Spleen (tissue), 11 donors: Measurements from ENCODE around the gene TNFSF8. TPM values are rescaled to one million over a fixed set of nuclear protein-coding genes. Genes with fewer than 3 reads are reported as not detected.

Experiments used
- DNase-seq: peaks from one replicate; pipeline ENCODE4 v3.0.0-alpha.2; 2020
- H3K27ac ChIP-seq, 8 donors: fragments of 200-600 bp; sonication (generic) in 7 of 8; 1 replicate in 4 of 8; 2 replicates in 4 of 8; pipeline versions ENCODE4 v1.5.0 to v1.8.0; 2016 to 2021; ENCODE audit warnings: inconsistent platforms in 4 of 8, mild to moderate bottlenecking in 4 of 8, moderate library complexity in 1 of 8
- H3K27me3 ChIP-seq, 7 donors: fragments of 200-600 bp; sonication (generic) in 6 of 7; replicated peaks in 1 of 7; 1 replicate in 4 of 7; 2 replicates in 3 of 7; pipeline versions ENCODE4 v1.5.0 to v1.8.0; 2016 to 2021; ENCODE audit warnings: inconsistent platforms in 3 of 7, mild to moderate bottlenecking in 1 of 7
- H3K36me3 ChIP-seq, 6 donors: fragments of 200-600 bp; sonication (generic) in 5 of 6; 1 replicate in 4 of 6; 2 replicates in 2 of 6; pipeline versions ENCODE4 v1.5.0 to v1.8.0; 2016 to 2021; ENCODE audit warnings: inconsistent platforms in 2 of 6
- H3K4me1 ChIP-seq, 6 donors: fragments of 200-600 bp; sonication (generic) in 5 of 6; 1 replicate in 3 of 6; 2 replicates in 3 of 6; pipeline versions ENCODE4 v1.5.0 to v1.8.0; 2016 to 2021; ENCODE audit warnings: inconsistent platforms in 3 of 6
- H3K4me3 ChIP-seq, 8 donors: fragments of 200-600 bp; sonication (generic) in 7 of 8; 1 replicate in 4 of 8; 2 replicates in 4 of 8; pipeline versions ENCODE4 v1.5.0 to v1.8.0; 2016 to 2021; ENCODE audit warnings: inconsistent platforms in 4 of 8, mild to moderate bottlenecking in 4 of 8, moderate library complexity in 2 of 8
- H3K9me3 ChIP-seq, 8 donors: fragments of 200-600 bp; sonication (generic) in 7 of 8; 1 replicate in 4 of 8; 2 replicates in 4 of 8; pipeline versions ENCODE4 v1.5.0 to v1.8.0; 2016 to 2021; ENCODE audit warnings: inconsistent platforms in 4 of 8
- CTCF ChIP-seq, 11 experiments: fragments of 200-600 bp in 7 of 11; fragments of 450-650 bp in 4 of 11; sonication (generic) in 4 of 11; IDR thresholded peaks in 8 of 11; conservative IDR thresholded peaks in 3 of 11; 1 replicate in 7 of 11; 2 replicates in 4 of 11; pipeline versions ENCODE4 v1.4.0 to v1.8.0; 2016 to 2021; ENCODE audit warnings: antibody characterized with exemption in 11 of 11, inconsistent platforms in 4 of 11, mild to moderate bottlenecking in 1 of 11
- POLR2A ChIP-seq, 3 donors: fragments of 450-650 bp; IDR thresholded peaks; one replicate each; pipeline ENCODE4 v1.5.1; 2017; ENCODE audit warnings: antibody characterized with exemption in 3 of 3, mild to moderate bottlenecking in 1 of 3
- POLR2AphosphoS5 ChIP-seq, 3 donors: sonication (generic); formaldehyde crosslinking; IDR thresholded peaks; one replicate each; pipeline ENCODE4 v1.5.1; 2017; ENCODE audit warnings: antibody characterized with exemption in 3 of 3
- WGBS, 5 donors: extraction: QIAGEN DNeasy Blood & Tissue Kit in 3 of 5; methylation state at CpG; one replicate each; pipeline versions ENCODE4 v1.1.5 to v1.1.7; 2013 to 2018; 5-methylcytosine and 5-hydroxymethylcytosine counted together
- intact Hi-C: fragments of 100-400 bp; cut with DNase I; formaldehyde crosslinking; loops from one replicate; pipeline ENCODE4 v1.15.0; 2023; ENCODE audit warnings: low total_unique reads
- polyA plus RNA-seq, 3 donors: library from polyadenylated mRNA; stranded (reverse); fragments of 200-250 nt; gene quantifications; one replicate each; pipeline ENCODE4 v1.2.1, GENCODE V29; 2013
- total RNA-seq, 7 donors: library from RNA; depleted of rRNA in 3 of 7; stranded (reverse); fragments of >200 nt in 3 of 7; fragmentation: NEBNext Ultra II Directional in 4 of 7; extraction: Animal tissue kit (Norgen Biotek cat#: 25700) in 4 of 7; gene quantifications; one replicate each; pipeline versions ENCODE4 v1.1.0 to v1.2.1, GENCODE V29; 2016 to 2021
- donor health status: healthy with polysubstance abuse.
- donor health status: DM: no; HTN: no; CAD: no; lungs with moderate emphysema.
- donor health status: DM: no; HTN: no; CAD: no.
- donor health status: Bipolar disorder and iron deficiency.
- donor health status: healthy.
- donor health status: DM: no; HTN: no; CAD: no.
- donor health status: DM: yes; HTN: yes; CAD: no.

Gene TNFSF8
- total and polyA plus RNA-seq, 10 donors = 4.8 to 42.7 (median 15.9) TPM

GRCh38 chr9:114856942-114857315 is 73.5 kb downstream of the TNFSF8 start:
- intact Hi-C loops = no loop called here
- H3K4me1 ChIP-seq = peaks cover 0 to 13% (median 1%) of the 10 kb centered on the region in 6 donors
- DNase-seq = no peak
- no peak overlapping the region for H3K4me3 ChIP-seq
- TF ChIP-seq POLR2AphosphoS5 (IDR thresholded peaks at IDR 0.05) (no peak), CTCF (IDR thresholded peaks at IDR 0.05 in 8 of 11, conservative IDR thresholded peaks at IDR 0.05 in 3 of 11) (no peak), POLR2A (IDR thresholded peaks at IDR 0.05) (no peak)
- no peaks in the 10 kb centered on the region for H3K9me3 ChIP-seq
- 83 to 93% (median 92%) methylated on average over 2 of the region's 2 CpGs for whole genome bisulfite sequencing, 5 donors
- H3K27me3 ChIP-seq = no peaks in the 10 kb centered on the region
- no peaks in the 10 kb centered on the region for H3K36me3 ChIP-seq
- H3K27ac ChIP-seq = no peak overlapping the region

GRCh38 chr9:114856215-114856941 is 74.0 kb downstream of the TNFSF8 start:
- no peak for DNase-seq
- TF ChIP-seq POLR2AphosphoS5 (IDR thresholded peaks at IDR 0.05) (no peak), POLR2A (IDR thresholded peaks at IDR 0.05) (no peak), CTCF (IDR thresholded peaks at IDR 0.05 in 8 of 11, conservative IDR thresholded peaks at IDR 0.05 in 3 of 11) (no peak)
- no peaks in the 10 kb centered on the region for H3K27me3 ChIP-seq
- no peak overlapping the region for H3K27ac ChIP-seq
- no peak overlapping the region for H3K4me3 ChIP-seq
- 85 to 95% (median 90%) methylated on average over 4 of the region's 4 CpGs for WGBS, 5 donors
- no peaks in the 10 kb centered on the region for H3K36me3 ChIP-seq
- H3K9me3 ChIP-seq = no peaks in the 10 kb centered on the region
- intact Hi-C loops = no loop called here
- H3K4me1 ChIP-seq = peaks cover 0 to 18% (median 3%) of the 10 kb centered on the region in 6 donors

- TF ChIP-seq POLR2AphosphoS5 (IDR thresholded peaks at IDR 0.05) (no peak), POLR2A (IDR thresholded peaks at IDR 0.05) (no peak), CTCF (IDR thresholded peaks at IDR 0.05 in 8 of 11, conservative IDR thresholded peaks at IDR 0.05 in 3 of 11) (no peak)
- Histone ChIP-seq H3K9me3 (no peaks in the 10 kb centered on the region), H3K4me3 (no peak overlapping the region), H3K36me3 (no peaks in the 10 kb centered on the region), H3K4me1 (peaks cover 0 to 21% (median 3%) of the 10 kb centered on the region in 6 donors), H3K27ac (no peak overlapping the region), H3K27me3 (no peaks in the 10 kb centered on the region)
- intact Hi-C loops = no loop called here
- 59 to 85% (median 66%) methylated on average over 2 of the region's 2 CpGs for WGBS, 5 donors
- DNase-seq = no peak
Measured at GRCh38 chr9:114855488-114855887, 74.9 kb downstream of the TNFSF8 start.

- TF ChIP-seq POLR2A (IDR thresholded peaks at IDR 0.05) = no peak
- no peak for TF ChIP-seq CTCF (IDR thresholded peaks at IDR 0.05 in 8 of 11, conservative IDR thresholded peaks at IDR 0.05 in 3 of 11)
- no peak for TF ChIP-seq POLR2AphosphoS5 (IDR thresholded peaks at IDR 0.05)
- Histone ChIP-seq H3K4me3 (no peak overlapping the region), H3K9me3 (no peaks in the 10 kb centered on the region), H3K36me3 (no peaks in the 10 kb centered on the region), H3K4me1 (peaks cover 0 to 21% (median 3%) of the 10 kb centered on the region in 6 donors), H3K27ac (no peak overlapping the region), H3K27me3 (no peaks in the 10 kb centered on the region)
- DNase-seq = no peak
- intact Hi-C loops = no loop called here
- 93 to 96% (median 96%) methylated on average over 7 of the region's 7 CpGs for WGBS, 5 donors
Measured at GRCh38 chr9:114854736-114855355, 75.5 kb downstream of the TNFSF8 start.
